Ovary (tissue), 3 donors: Measurements from ENCODE around the gene C1QTNF12.

Experiments
- CTCF ChIP-seq, 3 donors: fragments of 450-650 bp in 2 of 3; fragments of 200-600 bp in 1 of 3; IDR thresholded peaks; one replicate each; pipeline versions ENCODE4 v1.5.1 to v1.8.0; 2016 to 2022; ENCODE audit warnings: antibody characterized with exemption in 3 of 3, mild to moderate bottlenecking in 1 of 3
- EP300 ChIP-seq: sonication (generic); formaldehyde crosslinking; IDR thresholded peaks from one replicate; pipeline ENCODE4 v1.6.1; 2017; ENCODE audit warnings: antibody characterized with exemption
- POLR2A ChIP-seq: fragments of 450-650 bp; IDR thresholded peaks from one replicate; pipeline ENCODE4 v1.6.1; 2017; ENCODE audit warnings: antibody characterized with exemption, mild to moderate bottlenecking, moderate library complexity
- donor health status: DM: no; HTN: no; CAD: no.

GRCh38 chr1:1274931-1275431, 28.5 kb upstream of the C1QTNF12 start:
- TF ChIP-seq CTCF (IDR thresholded peaks at IDR 0.05): no peak
- no peak for TF ChIP-seq POLR2A
- no peak for TF ChIP-seq EP300
